OCI-LY1 (cell line): ENCODE results near the gene KCTD3.

ENCODE experiments used
- H2AFZ ChIP-seq: fragments of 200-600 bp; sonication (generic), shearing (Covaris generic); 2 replicates; pipeline ENCODE4 v1.6.0; 2014; ENCODE audit warnings: antibody characterized with exemption, mild to moderate bottlenecking, low read length
- H3F3A ChIP-seq: fragments of 200-600 bp; sonication (generic), shearing (Covaris generic); 2 replicates; pipeline ENCODE4 v1.6.0; 2014; ENCODE audit warnings: mild to moderate bottlenecking, antibody characterized with exemption, low read length, moderate library complexity; ENCODE audit not compliant: insufficient read depth
- H3K27ac ChIP-seq: fragments of 200-600 bp; sonication (generic); 2 replicates; pipeline ENCODE4 v1.5.1; 2014; ENCODE audit warnings: low read length, mixed run types, mild to moderate bottlenecking, low read depth; ENCODE audit not compliant: poor library complexity, severe bottlenecking
- H3K27me3 ChIP-seq: fragments of 200-600 bp; sonication (generic); 2 replicates; pipeline ENCODE4 v1.6.0; 2014; ENCODE audit warnings: antibody characterized with exemption, mild to moderate bottlenecking, low read length, moderate library complexity; ENCODE audit not compliant: insufficient read depth
- H3K36me3 ChIP-seq: fragments of 200-600 bp; sonication (generic); 2 replicates; pipeline ENCODE4 v1.6.1; 2014; ENCODE audit warnings: mild to moderate bottlenecking, antibody characterized with exemption, low read length, moderate library complexity, mixed read lengths; ENCODE audit not compliant: insufficient read depth
- H3K4me1 ChIP-seq: fragments of 200-600 bp; sonication (generic); 2 replicates; pipeline ENCODE4 v1.5.1; 2014; ENCODE audit warnings: mild to moderate bottlenecking, low read length, moderate library complexity; ENCODE audit not compliant: insufficient read depth, severe bottlenecking
- H3K4me2 ChIP-seq: fragments of 200-600 bp; sonication (generic), shearing (Covaris generic); 2 replicates; pipeline ENCODE4 v1.6.1; 2014; ENCODE audit warnings: low read length
- H3K4me3 ChIP-seq: fragments of 200-600 bp; sonication (generic); 2 replicates; pipeline ENCODE4 v1.5.1; 2014; ENCODE audit warnings: low read length, low read depth, mild to moderate bottlenecking, mixed read lengths; ENCODE audit not compliant: poor library complexity, severe bottlenecking
- H3K79me2 ChIP-seq: fragments of 200-600 bp; shearing (Covaris generic); 2 replicates; pipeline ENCODE4 v1.6.1; 2016; ENCODE audit warnings: mixed run types, low read length, mixed read lengths; ENCODE audit not compliant: insufficient read depth
- H3K9ac ChIP-seq: fragments of 200-600 bp; sonication (generic), shearing (Covaris generic); 2 replicates; pipeline ENCODE4 v1.6.1; 2014; ENCODE audit warnings: mild to moderate bottlenecking, low read length, mixed read lengths
- H3K9me2 ChIP-seq: fragments of 200-600 bp; sonication (generic), shearing (Covaris generic); 2 replicates; pipeline ENCODE4 v1.6.1; 2014; ENCODE audit warnings: low read depth, mild to moderate bottlenecking, low read length, mixed read lengths
- H3K9me3 ChIP-seq: fragments of 200-600 bp; shearing (Covaris generic); 2 replicates; pipeline ENCODE4 v1.6.1; 2014; ENCODE audit warnings: low read length, mixed read lengths
- H4K20me1 ChIP-seq: fragments of 200-600 bp; sonication (generic), shearing (Covaris generic); 2 replicates; pipeline ENCODE4 v1.6.0; 2016; ENCODE audit warnings: mild to moderate bottlenecking, low read length; ENCODE audit not compliant: insufficient read depth
- EZH2 ChIP-seq: fragments of 200-600 bp; sonication (generic), shearing (Covaris generic); IDR thresholded peaks from 2 replicates; pipeline ENCODE4 v1.8.0; 2017; ENCODE audit warnings: borderline replicate concordance, mixed run types, mild to moderate bottlenecking, antibody characterized with exemption, low read length, moderate library complexity, mixed read lengths
- TF ChIP-seq, protein P1 (sequence below): fragments of 200-600 bp; sonication (generic), shearing (Covaris generic); IDR thresholded peaks from 2 replicates; pipeline ENCODE4 v1.5.1; 2017; ENCODE audit warnings: mild to moderate bottlenecking, antibody characterized with exemption, low read length, moderate library complexity, mixed read lengths

Gene KCTD3

DNA sequence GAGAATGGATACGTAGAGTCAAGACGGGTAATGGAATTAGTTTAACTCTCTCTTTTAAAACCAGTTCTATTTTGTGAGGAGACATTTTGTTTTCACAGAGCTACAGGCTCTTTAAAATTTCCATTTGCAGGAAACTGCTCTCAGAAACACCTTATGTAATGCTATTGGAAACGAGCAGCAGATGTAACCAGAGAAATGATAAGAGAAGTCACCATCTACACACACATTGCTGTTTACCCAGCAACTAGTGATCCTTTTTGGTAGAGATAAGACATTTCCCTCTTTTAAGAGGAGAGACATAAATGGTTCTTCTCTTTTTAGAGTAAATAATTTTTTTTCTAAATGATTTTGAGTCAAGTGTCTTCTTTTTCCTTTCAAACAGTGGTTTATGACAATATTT lies 80.6 kb downstream of the KCTD3 start:
- H3K9me3 ChIP-seq, result no peaks in the 10 kb centered on the region
- no peak overlapping the region for H3K9ac ChIP-seq
- no peaks in the 10 kb centered on the region for H3F3A ChIP-seq
- no peaks in the 10 kb centered on the region for H4K20me1 ChIP-seq
- H3K36me3 ChIP-seq, result no peaks in the 10 kb centered on the region
- H3K27me3 ChIP-seq, result no peaks in the 10 kb centered on the region
- no peak overlapping the region for H2AFZ ChIP-seq
- H3K27ac ChIP-seq, result no peak overlapping the region
- H3K9me2 ChIP-seq, result no peaks in the 10 kb centered on the region
- H3K4me1 ChIP-seq, result no peaks in the 10 kb centered on the region
- H3K4me3 ChIP-seq, result no peak overlapping the region
- no peak for TF ChIP-seq EZH2
- TF ChIP-seq, protein P1, sequence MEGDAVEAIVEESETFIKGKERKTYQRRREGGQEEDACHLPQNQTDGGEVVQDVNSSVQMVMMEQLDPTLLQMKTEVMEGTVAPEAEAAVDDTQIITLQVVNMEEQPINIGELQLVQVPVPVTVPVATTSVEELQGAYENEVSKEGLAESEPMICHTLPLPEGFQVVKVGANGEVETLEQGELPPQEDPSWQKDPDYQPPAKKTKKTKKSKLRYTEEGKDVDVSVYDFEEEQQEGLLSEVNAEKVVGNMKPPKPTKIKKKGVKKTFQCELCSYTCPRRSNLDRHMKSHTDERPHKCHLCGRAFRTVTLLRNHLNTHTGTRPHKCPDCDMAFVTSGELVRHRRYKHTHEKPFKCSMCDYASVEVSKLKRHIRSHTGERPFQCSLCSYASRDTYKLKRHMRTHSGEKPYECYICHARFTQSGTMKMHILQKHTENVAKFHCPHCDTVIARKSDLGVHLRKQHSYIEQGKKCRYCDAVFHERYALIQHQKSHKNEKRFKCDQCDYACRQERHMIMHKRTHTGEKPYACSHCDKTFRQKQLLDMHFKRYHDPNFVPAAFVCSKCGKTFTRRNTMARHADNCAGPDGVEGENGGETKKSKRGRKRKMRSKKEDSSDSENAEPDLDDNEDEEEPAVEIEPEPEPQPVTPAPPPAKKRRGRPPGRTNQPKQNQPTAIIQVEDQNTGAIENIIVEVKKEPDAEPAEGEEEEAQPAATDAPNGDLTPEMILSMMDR, result no peak
- no peak overlapping the region for H3K4me2 ChIP-seq
- H3K79me2 ChIP-seq, result no peaks in the 10 kb centered on the region

DNA sequence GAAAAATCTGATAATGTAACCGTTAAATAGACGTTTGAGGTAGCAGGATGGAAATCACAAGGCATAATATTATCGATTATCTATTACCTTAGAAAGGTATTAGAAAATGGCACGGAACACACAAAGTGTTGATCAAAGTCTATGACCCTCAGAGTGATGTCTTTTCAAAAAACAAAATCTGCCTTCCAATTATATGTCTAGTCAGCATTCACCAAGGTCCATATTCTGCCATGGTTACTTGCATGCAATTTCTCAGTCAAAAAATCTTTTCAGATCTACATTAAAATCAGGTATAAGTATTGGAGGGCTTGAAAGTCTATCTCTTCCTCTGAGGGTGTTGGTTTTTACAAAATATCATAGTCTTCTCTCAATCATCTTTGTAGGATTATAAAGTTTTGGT lies 81.9 kb downstream of the KCTD3 start:
- Histone ChIP-seq H3K36me3 (no peaks in the 10 kb centered on the region), H3K79me2 (no peaks in the 10 kb centered on the region), H3K9me2 (no peaks in the 10 kb centered on the region), H4K20me1 (no peaks in the 10 kb centered on the region), H3K27ac (no peak overlapping the region), H3K4me2 (no peak overlapping the region), H3K9me3 (no peaks in the 10 kb centered on the region), H3F3A (no peaks in the 10 kb centered on the region), H3K9ac (no peak overlapping the region), H2AFZ (no peak overlapping the region), H3K4me3 (no peak overlapping the region), H3K4me1 (no peaks in the 10 kb centered on the region), H3K27me3 (no peaks in the 10 kb centered on the region)
- TF ChIP-seq, protein P1, result no peak
- TF ChIP-seq EZH2, result no peak

DNA sequence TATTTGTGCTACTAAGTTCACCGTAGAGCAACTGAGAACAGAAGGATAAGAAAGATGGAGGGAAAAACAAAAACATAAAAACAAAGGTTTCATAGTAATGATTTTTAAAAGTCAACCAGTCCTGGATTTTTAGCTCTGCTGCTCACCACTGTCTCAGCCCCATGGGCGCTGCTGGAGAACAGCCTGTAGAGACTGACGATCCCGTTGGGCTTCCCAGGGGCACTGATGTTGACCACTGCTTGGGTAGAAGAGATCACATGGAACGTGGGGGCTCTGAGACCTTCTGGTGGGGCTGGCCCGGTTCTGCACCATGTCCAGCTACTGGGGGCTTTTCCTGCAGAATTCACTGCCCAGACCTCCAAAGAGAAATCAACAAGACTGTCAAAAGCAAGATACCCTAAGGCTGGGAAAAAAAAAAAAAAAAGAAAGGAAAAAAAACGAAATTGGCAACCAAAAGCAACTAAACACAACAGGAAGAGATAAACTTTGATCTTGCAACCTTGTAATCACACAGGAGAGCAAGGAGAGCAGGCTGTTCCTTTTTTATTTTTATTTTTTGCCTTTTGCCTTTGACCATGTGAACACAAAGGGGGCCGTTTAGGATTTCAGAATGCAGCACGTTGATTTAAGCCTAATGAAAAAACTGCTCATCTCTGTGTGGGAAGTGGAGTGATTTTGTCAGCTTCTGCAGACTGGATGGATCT lies 83.5 kb downstream of the KCTD3 start:
- H3K27ac ChIP-seq, result no peak overlapping the region
- no peaks in the 10 kb centered on the region for H4K20me1 ChIP-seq
- H3K36me3 ChIP-seq, result no peaks in the 10 kb centered on the region
- no peak overlapping the region for H3K4me2 ChIP-seq
- no peaks in the 10 kb centered on the region for H3K9me3 ChIP-seq
- H3K79me2 ChIP-seq, result no peaks in the 10 kb centered on the region
- no peak overlapping the region for H2AFZ ChIP-seq
- no peak overlapping the region for H3K4me3 ChIP-seq
- no peaks in the 10 kb centered on the region for H3K4me1 ChIP-seq
- H3K9ac ChIP-seq, result no peak overlapping the region
- H3K27me3 ChIP-seq, result no peaks in the 10 kb centered on the region
- no peaks in the 10 kb centered on the region for H3K9me2 ChIP-seq
- H3F3A ChIP-seq, result no peaks in the 10 kb centered on the region
- TF ChIP-seq, protein P1, result no peak
- no peak for TF ChIP-seq EZH2
